OCI-LY1 (cell line): ENCODE data around the gene HECW1.
"Not testable (repeated sequence)": the region's sequence is repeated elsewhere in the genome, so short reads cannot be mapped to it uniquely, and the experiment has no call there.

Experiments
- H2AFZ ChIP-seq: fragments of 200-600 bp; sonication (generic), shearing (Covaris generic); 2 replicates; pipeline ENCODE4 v1.6.0; 2014; ENCODE audit warnings: antibody characterized with exemption, mild to moderate bottlenecking, low read length
- H3F3A ChIP-seq: fragments of 200-600 bp; sonication (generic), shearing (Covaris generic); 2 replicates; pipeline ENCODE4 v1.6.0; 2014; ENCODE audit warnings: mild to moderate bottlenecking, antibody characterized with exemption, low read length, moderate library complexity; ENCODE audit not compliant: insufficient read depth
- H3K27ac ChIP-seq: fragments of 200-600 bp; sonication (generic); 2 replicates; pipeline ENCODE4 v1.5.1; 2014; ENCODE audit warnings: low read length, mixed run types, mild to moderate bottlenecking, low read depth; ENCODE audit not compliant: poor library complexity, severe bottlenecking
- H3K27me3 ChIP-seq: fragments of 200-600 bp; sonication (generic); 2 replicates; pipeline ENCODE4 v1.6.0; 2014; ENCODE audit warnings: antibody characterized with exemption, mild to moderate bottlenecking, low read length, moderate library complexity; ENCODE audit not compliant: insufficient read depth
- H3K36me3 ChIP-seq: fragments of 200-600 bp; sonication (generic); 2 replicates; pipeline ENCODE4 v1.6.1; 2014; ENCODE audit warnings: mild to moderate bottlenecking, antibody characterized with exemption, low read length, moderate library complexity, mixed read lengths; ENCODE audit not compliant: insufficient read depth
- H3K4me1 ChIP-seq: fragments of 200-600 bp; sonication (generic); 2 replicates; pipeline ENCODE4 v1.5.1; 2014; ENCODE audit warnings: mild to moderate bottlenecking, low read length, moderate library complexity; ENCODE audit not compliant: insufficient read depth, severe bottlenecking
- H3K4me2 ChIP-seq: fragments of 200-600 bp; sonication (generic), shearing (Covaris generic); 2 replicates; pipeline ENCODE4 v1.6.1; 2014; ENCODE audit warnings: low read length
- H3K4me3 ChIP-seq: fragments of 200-600 bp; sonication (generic); 2 replicates; pipeline ENCODE4 v1.5.1; 2014; ENCODE audit warnings: low read length, low read depth, mild to moderate bottlenecking, mixed read lengths; ENCODE audit not compliant: poor library complexity, severe bottlenecking
- H3K79me2 ChIP-seq: fragments of 200-600 bp; shearing (Covaris generic); 2 replicates; pipeline ENCODE4 v1.6.1; 2016; ENCODE audit warnings: mixed run types, low read length, mixed read lengths; ENCODE audit not compliant: insufficient read depth
- H3K9ac ChIP-seq: fragments of 200-600 bp; sonication (generic), shearing (Covaris generic); 2 replicates; pipeline ENCODE4 v1.6.1; 2014; ENCODE audit warnings: mild to moderate bottlenecking, low read length, mixed read lengths
- H3K9me2 ChIP-seq: fragments of 200-600 bp; sonication (generic), shearing (Covaris generic); 2 replicates; pipeline ENCODE4 v1.6.1; 2014; ENCODE audit warnings: low read depth, mild to moderate bottlenecking, low read length, mixed read lengths
- H3K9me3 ChIP-seq: fragments of 200-600 bp; shearing (Covaris generic); 2 replicates; pipeline ENCODE4 v1.6.1; 2014; ENCODE audit warnings: low read length, mixed read lengths
- H4K20me1 ChIP-seq: fragments of 200-600 bp; sonication (generic), shearing (Covaris generic); 2 replicates; pipeline ENCODE4 v1.6.0; 2016; ENCODE audit warnings: mild to moderate bottlenecking, low read length; ENCODE audit not compliant: insufficient read depth
- EZH2 ChIP-seq: fragments of 200-600 bp; sonication (generic), shearing (Covaris generic); IDR thresholded peaks from 2 replicates; pipeline ENCODE4 v1.8.0; 2017; ENCODE audit warnings: borderline replicate concordance, mixed run types, mild to moderate bottlenecking, antibody characterized with exemption, low read length, moderate library complexity, mixed read lengths
- TF ChIP-seq, protein P1 (sequence below): fragments of 200-600 bp; sonication (generic), shearing (Covaris generic); IDR thresholded peaks from 2 replicates; pipeline ENCODE4 v1.5.1; 2017; ENCODE audit warnings: mild to moderate bottlenecking, antibody characterized with exemption, low read length, moderate library complexity, mixed read lengths

HECW1 gene

DNA sequence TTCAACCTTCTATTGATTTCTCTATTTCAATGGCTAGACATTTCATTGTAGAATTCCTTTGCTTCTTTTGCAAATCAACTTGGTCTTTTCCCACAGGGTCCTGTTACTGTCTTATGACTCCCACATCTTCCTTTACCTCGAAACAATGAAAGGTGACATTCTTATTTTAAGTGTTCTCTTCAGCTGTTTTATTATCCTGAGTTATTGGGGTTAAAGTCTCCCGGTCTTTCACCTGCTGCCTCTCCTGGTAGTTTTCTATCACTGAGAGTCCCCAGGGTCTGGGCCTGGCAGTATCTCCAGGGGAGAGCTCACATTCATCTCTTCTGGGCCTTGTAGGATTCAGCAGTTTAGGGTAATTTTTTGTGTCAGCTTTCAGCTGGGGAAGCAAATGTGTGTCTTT is 95.8 kb downstream of the HECW1 start:
- no peaks in the 10 kb centered on the region for H3K79me2 ChIP-seq
- no peak overlapping the region for H3K27ac ChIP-seq
- H3K27me3 ChIP-seq, result no peaks in the 10 kb centered on the region

DNA sequence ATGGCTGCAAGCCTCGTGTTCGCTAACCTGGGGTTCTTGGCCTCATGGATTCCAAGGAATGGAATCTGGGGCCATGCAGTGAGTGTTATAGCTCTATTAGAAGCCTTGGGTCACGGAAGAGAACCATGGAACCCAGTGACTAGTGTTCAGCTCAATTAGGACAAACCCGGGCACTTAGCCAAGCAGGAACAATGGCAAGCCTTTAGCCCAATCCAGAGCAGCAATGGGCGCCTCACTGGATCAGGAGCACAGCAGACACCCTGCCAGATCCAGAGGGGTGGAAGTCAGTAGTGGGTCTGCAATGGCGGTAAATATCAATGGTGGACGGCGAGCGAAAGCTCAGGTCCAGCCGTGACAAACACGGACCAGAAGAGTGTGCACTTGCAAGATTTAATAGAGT is 98.1 kb downstream of the HECW1 start:
- not testable (repeated sequence) for H3K4me2 ChIP-seq, H3K36me3 ChIP-seq, H3K27me3 ChIP-seq, H3K79me2 ChIP-seq, H3K9me3 ChIP-seq, H3K4me1 ChIP-seq, H3K9ac ChIP-seq, H3K9me2 ChIP-seq, H3K4me3 ChIP-seq, H4K20me1 ChIP-seq, H2AFZ ChIP-seq, H3K27ac ChIP-seq, H3F3A ChIP-seq

More for the DNA sequence above, 95.8 kb downstream of the HECW1 start:
- Histone ChIP-seq H3K9ac (no peak overlapping the region), H3K9me3 (no peaks in the 10 kb centered on the region), H2AFZ (no peak overlapping the region), H3K4me3 (no peak overlapping the region), H3K4me2 (no peak overlapping the region), H3K36me3 (no peaks in the 10 kb centered on the region), H3K9me2 (no peaks in the 10 kb centered on the region), H4K20me1 (no peaks in the 10 kb centered on the region), H3F3A (no peaks in the 10 kb centered on the region), H3K4me1 (no peaks in the 10 kb centered on the region)
- TF ChIP-seq EZH2, result no peak

DNA sequence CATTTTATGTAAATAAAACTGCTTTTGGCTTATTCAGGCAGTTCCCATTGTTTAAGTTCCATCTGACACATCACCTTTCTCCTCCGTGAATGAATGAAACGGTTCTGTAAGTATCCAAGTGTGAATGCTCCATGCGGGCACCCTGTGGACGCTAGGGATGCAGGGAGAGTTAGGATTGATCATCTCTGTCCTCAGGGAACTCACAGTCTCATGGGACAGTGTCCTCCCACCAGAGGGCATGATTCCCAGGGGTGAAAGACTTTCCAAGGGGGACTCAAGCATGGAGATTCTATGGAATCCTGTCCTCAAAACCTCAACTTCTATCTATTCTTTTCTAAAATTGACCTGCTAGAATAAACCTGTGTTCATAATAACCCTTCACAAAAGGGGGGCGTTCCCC is 98.8 kb downstream of the HECW1 start:
- Histone ChIP-seq H3K4me2 (no peak overlapping the region), H3K27ac (no peak overlapping the region), H4K20me1 (no peaks in the 10 kb centered on the region), H2AFZ (no peak overlapping the region), H3K27me3 (0 out of 2 replicates have a peak, but pooled peaks cover 4% of the 10 kb centered on the region), H3K79me2 (no peaks in the 10 kb centered on the region), H3K4me3 (no peak overlapping the region), H3K36me3 (no peaks in the 10 kb centered on the region), H3K9me2 (no peaks in the 10 kb centered on the region), H3F3A (no peaks in the 10 kb centered on the region), H3K9ac (no peak overlapping the region), H3K4me1 (no peaks in the 10 kb centered on the region), H3K9me3 (no peaks in the 10 kb centered on the region)
- TF ChIP-seq, protein P1, sequence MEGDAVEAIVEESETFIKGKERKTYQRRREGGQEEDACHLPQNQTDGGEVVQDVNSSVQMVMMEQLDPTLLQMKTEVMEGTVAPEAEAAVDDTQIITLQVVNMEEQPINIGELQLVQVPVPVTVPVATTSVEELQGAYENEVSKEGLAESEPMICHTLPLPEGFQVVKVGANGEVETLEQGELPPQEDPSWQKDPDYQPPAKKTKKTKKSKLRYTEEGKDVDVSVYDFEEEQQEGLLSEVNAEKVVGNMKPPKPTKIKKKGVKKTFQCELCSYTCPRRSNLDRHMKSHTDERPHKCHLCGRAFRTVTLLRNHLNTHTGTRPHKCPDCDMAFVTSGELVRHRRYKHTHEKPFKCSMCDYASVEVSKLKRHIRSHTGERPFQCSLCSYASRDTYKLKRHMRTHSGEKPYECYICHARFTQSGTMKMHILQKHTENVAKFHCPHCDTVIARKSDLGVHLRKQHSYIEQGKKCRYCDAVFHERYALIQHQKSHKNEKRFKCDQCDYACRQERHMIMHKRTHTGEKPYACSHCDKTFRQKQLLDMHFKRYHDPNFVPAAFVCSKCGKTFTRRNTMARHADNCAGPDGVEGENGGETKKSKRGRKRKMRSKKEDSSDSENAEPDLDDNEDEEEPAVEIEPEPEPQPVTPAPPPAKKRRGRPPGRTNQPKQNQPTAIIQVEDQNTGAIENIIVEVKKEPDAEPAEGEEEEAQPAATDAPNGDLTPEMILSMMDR, result no peak
- TF ChIP-seq EZH2, result no peak

DNA sequence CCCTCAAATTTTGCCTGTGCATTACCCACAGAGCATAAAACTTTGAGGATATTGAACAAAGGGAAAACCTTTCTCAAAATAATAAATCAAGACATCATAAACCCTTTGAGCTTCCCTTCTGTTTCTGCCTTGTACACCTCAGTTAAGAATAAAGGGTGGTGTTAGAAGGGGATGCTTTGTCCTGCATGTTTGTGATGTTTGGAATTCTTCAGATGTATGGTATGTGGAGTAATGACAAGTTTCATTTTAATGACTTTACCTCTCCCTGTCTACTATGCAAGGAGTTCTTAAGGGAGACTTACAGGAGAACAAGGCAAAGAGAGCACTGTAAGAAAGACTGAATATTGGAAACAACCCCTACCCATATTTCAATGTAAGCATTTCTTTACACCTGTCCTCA is 99.2 kb downstream of the HECW1 start:
- no peak overlapping the region for H3K27ac ChIP-seq
- H3K9ac ChIP-seq, result no peak overlapping the region
- H3K36me3 ChIP-seq, result no peaks in the 10 kb centered on the region
- H3K4me2 ChIP-seq, result no peak overlapping the region
- H3K9me3 ChIP-seq, result no peaks in the 10 kb centered on the region
- no peaks in the 10 kb centered on the region for H4K20me1 ChIP-seq
- H2AFZ ChIP-seq, result no peak overlapping the region
- H3K27me3 ChIP-seq, result 0 out of 2 replicates have a peak, but pooled peaks cover 4% of the 10 kb centered on the region
- H3K4me1 ChIP-seq, result no peaks in the 10 kb centered on the region
- no peak overlapping the region for H3K4me3 ChIP-seq
- H3K79me2 ChIP-seq, result no peaks in the 10 kb centered on the region
- H3F3A ChIP-seq, result no peaks in the 10 kb centered on the region
- H3K9me2 ChIP-seq, result no peaks in the 10 kb centered on the region
- TF ChIP-seq, protein P1, result no peak
